NCI-H1105 (cell line): ENCODE measurements around the gene ZC2HC1C.
"Not testable (repeated sequence)": the region's sequence is repeated elsewhere in the genome, so short reads cannot be mapped to it uniquely, and the experiment has no call there.

Experiments used
- DNase-seq: peaks from one replicate; lab custom pipeline; 2025; lab: John Stamatoyannopoulos, UW

ZC2HC1C gene

DNA sequence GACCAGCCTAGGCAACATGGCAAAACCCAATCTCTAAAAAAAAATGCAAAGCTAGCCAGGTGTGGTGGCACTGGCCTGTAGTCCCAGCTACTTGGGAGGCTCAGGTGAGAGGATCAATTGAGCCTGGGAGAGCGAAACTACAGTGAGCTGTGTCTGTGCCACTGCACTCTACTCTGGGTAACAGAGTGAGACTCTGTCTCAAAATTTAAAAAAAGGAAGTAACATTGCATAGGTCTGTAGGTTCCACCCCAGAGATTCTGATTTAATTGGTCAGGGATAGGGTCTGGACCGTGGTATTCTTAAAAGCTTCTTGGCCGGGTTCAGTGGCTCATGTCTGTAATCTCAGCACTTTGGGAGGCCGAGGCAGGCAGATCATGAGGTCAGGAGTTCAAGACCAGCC is 26.2 kb downstream of the ZC2HC1C start:
- DNase-seq: no peak

DNA sequence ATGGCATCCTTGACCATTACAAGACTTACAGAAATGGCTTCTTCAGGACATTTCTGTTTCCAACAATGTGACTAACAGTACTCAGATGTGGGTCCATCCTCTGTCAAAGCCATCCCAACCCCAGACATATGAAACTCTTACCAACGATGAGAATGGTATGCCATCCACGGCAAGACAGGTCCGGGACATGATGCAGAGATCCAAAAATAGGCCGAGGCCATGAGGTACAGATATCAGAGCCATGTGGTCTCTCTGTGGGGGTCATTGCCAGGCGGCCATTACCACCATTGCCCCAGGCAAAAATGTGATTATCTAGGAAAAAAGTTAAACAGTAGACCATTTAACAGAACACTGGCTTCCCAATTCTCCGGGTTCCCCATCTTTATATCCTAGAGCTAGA is 27.5 kb downstream of the ZC2HC1C start:
- no peak for DNase-seq

DNA sequence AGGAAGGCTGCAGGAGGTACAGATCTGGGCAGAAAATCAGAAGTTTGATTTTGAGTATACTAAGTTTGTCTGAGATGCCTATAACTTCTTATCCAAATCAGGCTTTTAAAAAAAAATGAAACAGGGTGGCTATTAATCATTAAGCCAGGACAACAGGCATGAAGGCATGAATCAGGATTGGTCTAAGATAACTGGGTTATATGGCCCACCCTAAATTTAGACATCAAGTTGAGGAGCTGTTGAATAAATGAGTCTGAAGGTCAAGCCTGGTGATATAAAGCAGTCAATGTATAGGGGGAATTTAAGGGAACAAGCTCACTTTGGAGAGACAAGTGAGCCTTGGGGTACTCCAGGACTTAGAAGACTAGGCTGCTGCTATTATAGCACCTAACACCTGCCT is 28.8 kb downstream of the ZC2HC1C start:
- DNase-seq: no peak

DNA sequence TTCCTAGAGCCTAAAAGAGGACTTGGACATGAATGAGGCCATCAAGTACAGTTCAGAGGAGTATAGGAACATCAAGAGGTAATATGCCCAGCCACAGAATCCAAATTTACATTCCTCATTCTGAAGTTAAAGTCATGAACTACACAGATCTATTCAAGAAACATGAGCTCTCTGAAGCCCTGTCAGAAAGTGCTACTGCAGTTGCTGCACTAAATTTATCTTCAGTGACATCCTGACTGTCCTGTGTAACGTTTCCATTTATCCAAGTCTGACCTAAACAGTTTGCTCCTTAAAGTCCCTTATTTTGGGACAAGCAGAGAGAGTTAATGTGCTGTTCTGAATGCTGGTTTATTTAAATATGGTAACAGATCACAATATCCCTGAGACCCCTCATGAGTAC is 29.2 kb downstream of the ZC2HC1C start:
- DNase-seq: no peak

DNA sequence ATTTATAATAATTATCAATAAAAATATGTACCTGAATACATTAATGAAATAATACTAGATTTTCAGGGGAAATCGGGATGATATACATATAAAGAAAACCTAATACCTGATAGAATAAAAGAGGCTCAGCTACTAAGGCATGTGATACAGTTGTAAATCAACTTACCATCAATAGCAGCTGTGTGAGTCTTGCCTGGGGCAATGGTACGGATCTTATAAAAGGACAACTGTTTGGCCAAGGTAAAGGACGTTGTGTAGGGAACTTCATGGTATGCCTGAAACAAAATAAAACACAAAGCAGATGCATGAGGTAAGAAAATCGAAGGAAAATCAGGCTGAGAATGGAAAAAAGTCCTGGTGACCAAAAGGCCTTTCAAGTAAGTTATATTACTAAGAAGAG is 32.0 kb downstream of the ZC2HC1C start:
- DNase-seq: no peak

DNA sequence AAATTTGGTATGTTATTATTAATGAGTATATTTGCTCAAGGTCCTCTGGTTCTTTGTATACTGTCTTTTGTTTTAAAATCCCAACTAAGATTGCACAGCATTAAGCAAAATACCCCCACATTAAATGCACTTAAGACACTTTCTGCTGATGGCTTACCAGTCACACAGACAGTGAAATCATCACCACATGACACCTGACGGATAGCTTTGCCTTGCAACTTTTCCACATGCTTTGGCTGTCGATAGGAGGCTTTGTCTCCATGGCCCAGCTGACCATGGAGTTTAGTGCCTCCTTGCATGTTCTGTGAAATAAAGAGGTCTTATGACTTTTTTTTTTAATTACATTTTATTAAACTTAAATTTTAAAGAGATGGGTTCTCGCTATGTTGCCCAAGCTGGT is 37.7 kb downstream of the ZC2HC1C start:
- DNase-seq: no peak

DNA sequence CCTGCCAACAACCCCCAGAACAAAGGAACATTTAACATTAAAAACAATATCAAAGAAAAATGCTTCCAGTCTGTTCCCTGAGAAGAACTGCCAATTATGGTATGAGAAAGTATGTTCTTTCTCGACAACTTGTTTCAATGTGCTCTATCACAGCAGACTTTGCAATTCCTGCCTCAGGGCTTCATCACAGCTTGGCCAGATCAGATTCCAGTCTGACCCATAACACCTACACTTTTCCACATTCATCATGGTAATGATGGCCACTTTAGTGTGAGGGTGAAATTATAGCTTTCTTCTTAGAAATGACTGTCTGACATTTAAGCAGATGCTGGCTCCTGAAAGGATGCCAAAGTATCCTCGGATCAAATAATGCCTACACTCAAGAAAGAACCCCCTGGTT is 40.4 kb downstream of the ZC2HC1C start:
- no peak for DNase-seq

DNA sequence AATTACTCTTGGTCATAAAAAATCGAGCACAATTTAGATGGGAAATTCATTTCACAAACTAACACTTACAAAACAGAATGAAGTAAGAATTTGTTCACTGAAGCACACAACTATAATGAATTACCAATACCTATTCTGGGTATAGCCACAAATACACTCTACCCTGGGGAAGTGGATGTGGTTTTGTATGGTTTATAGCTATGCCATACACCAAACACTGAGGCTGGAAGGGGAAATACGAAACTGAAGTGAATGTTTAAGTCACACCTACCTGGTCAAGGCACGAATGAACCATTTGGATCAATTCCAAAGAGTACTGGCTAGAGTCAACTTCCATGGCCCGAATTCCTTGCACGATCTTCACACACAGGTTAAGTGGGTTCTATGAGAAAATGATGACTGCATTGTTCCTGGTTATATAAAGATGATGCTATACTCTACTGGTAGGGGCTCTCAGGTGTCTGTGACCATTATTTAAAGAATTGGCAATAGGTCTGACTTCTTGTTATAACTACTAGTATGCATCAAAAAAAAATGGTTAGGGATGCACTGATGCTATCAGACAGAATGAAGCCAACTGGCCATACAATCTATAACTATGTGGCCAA is 44.6 kb downstream of the ZC2HC1C start:
- DNase-seq: no peak

DNA sequence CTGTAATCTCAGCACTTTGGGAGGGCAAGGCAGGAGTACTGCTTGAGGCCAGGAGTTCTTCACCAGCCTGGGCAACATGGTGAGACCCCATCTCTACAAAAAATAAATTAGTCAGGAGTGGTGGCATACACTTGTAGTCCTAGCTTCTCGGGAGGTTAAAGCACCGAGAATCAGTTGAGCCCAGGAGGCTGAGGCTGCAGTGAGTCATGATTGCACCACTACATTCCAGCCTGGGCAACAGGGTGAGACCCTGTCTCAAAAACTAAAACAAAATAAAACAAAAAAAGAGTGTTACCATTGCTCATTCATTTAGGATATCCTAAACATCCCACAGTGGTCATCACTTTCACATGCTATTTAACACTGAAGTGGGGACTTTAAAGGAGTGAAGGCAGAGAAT is 49.6 kb downstream of the ZC2HC1C start:
- DNase-seq: no peak

DNA sequence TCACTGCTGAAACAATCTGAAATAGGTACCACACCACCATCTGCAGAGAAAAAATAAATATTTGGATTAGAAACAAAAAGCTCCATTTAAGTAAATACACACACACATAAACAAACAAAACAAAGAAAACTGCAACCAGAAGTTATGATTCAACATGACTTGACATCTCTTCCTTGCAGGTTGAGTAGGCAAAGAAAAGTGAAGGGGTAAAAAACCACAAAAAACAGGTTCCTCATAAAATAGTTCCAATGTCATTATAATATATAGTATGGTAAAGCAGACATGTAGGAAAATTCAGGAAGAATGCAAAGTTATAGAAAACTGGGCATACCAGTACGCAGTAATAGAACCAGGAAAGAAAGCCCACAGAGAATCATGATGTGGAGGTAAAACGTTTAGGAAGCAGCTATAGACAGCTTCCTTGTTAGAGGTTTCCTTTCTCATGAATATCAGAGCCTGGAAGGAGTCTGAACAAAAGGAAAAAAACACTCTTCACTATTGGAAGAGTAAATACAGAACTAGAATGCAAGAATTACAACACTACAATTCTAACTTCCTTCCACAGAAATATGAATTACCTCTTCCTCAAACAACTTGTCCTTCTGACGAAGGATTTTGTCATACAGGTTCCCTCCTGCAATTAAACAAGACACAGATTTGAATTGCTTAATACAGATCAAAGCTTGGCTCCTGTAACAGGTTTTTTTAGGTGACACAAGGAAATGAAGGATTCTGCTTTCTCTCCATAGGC is 51.3 kb downstream of the ZC2HC1C start:
- no peak for DNase-seq

DNA sequence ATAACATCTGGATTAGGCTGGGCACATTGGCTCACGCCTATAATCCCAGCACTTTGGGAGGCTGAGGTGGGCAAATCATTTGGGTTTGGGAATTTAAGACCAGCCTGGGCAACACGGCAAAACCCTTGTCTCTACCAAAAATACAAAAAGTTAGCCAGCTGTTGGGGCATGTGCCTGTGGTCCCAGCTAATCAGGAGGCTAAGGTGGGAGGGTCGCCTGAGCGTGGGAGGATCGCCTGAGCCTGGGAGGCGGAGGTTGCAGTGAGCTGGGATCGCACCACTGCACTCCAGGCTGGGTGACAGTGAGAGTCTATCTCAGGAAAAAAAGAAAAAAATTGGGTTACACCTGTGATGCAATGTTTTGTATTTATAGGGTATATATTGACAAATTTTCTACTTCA is 52.1 kb downstream of the ZC2HC1C start:
- DNase-seq: no peak

DNA sequence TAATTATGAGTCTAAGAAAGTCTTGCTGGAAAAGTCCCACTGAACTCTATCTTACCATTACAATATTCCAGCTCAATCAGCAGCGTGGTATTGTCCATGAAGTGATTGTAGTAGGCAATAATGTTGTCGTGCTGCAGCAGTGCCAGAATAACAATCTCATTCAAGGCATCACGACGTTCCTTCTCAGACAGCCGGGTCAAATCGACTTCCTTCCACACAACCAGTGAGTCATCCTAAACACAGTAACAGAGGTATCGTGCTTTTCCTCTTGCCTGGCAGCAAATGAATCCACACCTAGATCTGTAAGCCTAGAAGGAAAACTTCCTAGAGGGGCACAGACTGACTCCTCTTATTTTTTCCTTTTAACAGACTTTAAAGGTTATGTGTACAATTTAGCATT is 54.5 kb downstream of the ZC2HC1C start:
- no peak for DNase-seq

DNA sequence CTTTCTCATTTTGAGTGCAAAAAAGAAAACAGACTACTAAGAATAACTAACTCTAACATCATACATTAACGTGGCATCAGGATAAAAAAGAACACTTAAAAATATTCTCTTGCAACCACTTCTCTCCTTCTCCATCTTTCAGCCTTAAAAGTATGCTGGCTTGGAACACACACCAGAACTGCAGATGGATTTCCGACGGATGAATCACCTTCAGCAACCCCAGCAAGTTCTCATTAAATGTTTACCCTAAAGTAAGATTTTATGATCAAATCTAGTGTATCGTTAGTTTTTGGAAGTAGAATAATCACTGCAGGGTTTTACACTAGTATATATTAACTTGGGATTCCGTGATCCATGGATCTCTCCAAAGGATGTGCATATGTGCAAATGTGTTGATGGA is 56.2 kb downstream of the ZC2HC1C start:
- no peak for DNase-seq

DNA sequence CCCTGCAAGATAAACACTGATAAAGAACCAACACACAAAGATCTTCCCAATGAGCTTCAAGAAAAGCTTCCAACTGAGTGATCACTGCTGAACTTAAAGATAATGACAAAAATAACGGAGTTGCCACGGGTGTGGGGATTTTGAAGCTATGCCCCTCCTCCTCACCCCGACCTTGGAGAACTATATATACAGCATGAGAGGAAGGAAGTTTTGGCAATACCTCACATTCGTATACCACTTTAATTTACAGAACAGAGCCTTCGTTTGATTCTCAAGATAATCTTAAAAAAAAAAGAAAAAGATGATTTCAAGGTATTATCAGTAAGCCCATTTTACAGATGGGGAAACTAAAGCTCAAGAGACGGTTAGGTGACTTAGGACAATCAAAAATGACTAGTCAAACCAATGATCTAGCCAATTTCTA is 56.7 kb downstream of the ZC2HC1C start:
- no peak for DNase-seq

DNA sequence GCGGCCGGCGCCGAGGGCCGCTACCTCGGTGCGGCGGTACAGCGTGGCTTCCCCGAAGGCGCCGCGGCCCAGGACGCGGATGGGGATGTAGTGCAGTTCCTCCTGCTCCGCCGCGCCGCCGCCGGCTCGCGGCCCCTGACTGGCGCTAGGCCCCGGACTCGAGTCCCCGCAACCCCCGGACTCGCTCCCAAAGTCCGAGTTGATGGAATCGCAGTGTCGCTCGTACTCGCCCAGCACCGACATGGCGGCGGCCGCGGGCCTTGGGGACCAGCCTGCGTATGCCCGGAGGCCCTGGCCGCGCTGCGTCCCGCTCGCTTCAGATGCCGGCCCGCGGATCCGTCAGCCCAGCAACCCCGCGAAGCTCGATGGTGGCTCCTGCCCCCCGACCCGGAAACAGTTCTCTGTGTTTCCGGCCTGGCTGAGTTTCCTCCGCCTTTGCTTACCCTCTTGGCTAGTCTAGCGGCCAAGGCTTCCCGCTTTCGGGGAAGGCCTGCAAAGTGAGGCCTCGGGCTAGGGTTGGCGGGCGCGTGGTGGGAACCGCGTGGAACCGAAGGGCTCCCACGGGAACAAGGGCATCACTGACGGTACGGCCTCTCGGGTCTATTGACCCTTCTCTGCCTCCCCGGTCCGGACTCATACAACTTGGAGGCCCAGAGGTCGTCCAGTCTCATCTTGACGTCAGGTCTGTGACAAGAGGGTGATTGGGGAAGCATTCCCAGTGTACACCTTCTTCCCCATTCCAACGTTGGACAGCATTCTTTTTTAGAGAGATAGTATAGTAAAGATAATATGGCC is 57.4 kb downstream of the ZC2HC1C start, which contains the start of gene NEK9:
Gene NEK9, minus strand, starts transcription at position 370 of the 795 bp plus-strand sequence. Its CDS starts 127 bp downstream, at position 243.
- DNase-seq: peak; percentile 84

DNA sequence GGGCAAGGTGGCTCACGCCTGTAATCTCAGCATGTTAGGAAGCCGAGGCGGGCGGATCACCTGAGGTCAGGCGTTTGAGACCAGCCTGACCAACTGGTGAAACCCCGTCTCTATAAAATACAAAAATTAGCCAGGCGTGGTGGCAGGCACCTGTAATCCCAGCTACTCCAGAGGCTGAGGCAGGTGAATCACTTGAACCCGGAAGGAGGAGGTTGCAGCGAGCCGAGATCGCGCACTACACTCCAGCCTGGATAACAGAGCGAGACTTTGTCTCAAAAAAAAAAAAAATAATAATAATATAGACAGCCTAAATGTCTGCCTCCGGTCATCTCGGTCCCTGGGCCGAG is 58.0 kb downstream of the ZC2HC1C start:
- not testable (repeated sequence) for DNase-seq

DNA sequence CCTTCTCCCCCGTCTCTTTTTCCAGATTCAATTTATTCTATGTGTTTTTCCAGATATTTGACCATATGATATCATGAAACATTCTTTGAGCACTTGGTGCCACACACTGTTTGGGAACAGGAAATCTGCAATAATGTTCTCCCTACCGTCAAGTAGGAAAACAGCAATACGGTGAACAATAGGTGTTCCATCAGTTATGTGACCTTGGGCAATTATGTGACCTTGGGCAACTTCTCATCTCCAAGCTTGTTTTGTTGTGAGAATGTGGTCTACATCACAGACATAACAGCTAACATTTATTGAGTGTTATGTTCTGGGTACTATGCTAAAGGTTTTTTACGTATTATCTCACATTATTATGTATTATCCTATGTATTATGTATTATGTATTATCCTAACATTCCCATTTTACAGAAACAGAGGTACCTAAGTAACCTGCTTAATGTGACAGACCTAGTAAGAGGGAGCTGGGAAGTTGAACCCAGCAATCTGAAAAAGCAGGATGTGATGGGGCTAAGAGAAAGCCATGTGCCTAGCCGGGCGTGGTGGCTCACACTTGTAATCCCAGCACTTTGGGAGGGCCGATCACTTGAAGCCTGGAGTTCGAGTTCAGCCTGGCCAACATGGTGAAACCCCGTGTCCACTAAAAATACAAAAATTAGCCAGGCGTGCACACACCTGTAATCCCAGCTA is 58.6 kb downstream of the ZC2HC1C start:
- no peak for DNase-seq

DNA sequence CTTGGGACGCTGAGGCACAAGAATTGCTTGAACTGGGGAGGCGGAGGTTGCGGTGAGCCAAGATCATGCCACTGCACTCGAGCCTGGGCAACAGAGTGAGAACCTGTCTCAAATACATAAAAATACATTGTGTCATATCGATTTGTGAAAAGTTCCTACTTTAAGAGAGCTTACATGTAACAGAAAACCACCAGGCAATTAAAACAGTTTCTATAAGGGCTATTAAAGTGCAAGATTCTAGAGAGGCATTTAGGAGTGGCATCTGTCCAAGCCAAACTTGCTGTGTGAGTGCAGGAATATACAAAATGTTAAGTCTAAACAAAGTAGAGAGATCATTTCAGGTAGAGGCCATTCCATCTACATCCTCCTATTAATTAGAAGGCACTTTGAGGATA is 59.2 kb downstream of the ZC2HC1C start:
- no peak for DNase-seq
